Endometrial microvascular endothelial cells (primary cell): ENCODE results near the gene OXLD1. TPM values are rescaled to one million over a fixed set of nuclear protein-coding genes. Genes with fewer than 3 reads are reported as not detected.
"Not testable (repeated sequence)": the region's sequence is repeated elsewhere in the genome, so short reads cannot be mapped to it uniquely, and the experiment has no call there.

Experiments used
- in situ Hi-C: cut with HindIII; loops from 2 replicates; pipeline ENCODE4 v1.10.0; 2017; ENCODE audit warnings: low sequenced_read_pairs, low pct_unique_long_range_greater_than_20kb; ENCODE audit errors: inconsistent ontology term
- total RNA-seq: library from RNA; depleted of rRNA; stranded (reverse); fragments of >200 nt; gene quantifications from one replicate; pipeline ENCODE4 v1.2.3, GENCODE V29; 2015; ENCODE audit errors: inconsistent ontology term

OXLD1 gene
- total RNA-seq, 1 donor from 2014 or later: 38.9 TPM

DNA sequence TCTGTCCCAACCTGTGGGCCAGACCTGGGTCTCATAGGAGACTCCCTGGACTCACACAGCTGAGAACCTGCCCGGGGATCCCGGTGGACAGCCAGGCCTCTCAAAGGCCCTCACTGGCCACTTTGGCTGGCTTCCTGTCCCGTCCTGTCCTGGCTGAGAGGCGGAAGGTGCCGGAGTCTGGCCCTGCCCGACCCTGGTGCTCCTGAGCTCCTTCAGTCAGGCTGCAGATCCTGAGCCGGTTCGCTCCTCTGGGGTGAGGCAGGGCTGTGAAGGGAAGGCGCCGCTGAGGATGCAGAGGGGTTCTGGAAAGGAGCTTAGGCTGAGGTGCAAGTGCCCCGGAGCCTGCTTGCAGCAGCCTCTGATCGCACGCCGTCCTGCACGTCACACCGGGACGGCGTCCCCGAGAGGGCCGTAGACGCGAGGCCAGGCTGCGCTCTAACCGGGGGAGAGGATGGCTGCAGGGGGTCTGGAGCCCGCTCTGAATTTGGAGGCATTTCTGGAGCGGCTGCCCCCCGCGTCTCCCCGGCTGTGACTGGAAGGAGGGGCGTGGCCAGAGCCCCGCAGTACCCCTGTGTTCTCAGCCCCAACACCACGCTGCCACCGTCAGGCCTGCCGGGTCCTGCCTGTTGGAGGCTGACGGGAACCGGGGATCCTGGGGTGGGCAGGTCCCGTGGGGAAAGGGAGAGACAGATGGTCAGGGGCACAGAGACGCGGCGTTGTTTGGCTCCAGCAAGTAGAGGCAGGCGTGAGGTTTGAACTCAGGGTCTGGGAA, 21.6 kb upstream of the OXLD1 start:
- in situ Hi-C loops: no loop called here

- in situ Hi-C loops: no loop called here
Observed at GRCh38 chr17:81686614-81687013, 20.2 kb upstream of the OXLD1 start.

DNA sequence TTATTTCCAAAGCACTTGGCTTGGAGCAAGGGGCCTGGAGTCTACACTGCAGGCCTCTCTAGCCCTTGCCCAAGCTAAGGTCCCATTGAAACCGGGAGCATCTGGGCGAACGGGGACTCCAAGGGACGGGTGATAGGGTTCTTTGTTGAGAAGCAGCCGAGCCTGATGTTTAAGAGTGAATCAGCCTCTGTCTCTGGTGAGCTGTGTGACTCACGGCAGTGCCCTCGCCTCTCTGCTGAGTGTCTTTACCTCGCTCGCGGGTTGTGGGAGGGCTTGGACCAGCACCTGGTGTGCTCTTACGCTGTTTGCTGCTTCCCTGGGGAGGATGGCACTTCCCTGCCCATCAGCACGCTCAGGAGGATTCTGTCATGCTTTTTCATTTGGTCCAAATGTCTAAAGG, 18.7 kb upstream of the OXLD1 start:
- in situ Hi-C loops: no loop called here

GRCh38 chr17:81684442-81684911, 18.1 kb upstream of the OXLD1 start:
- in situ Hi-C loops: no loop called here

DNA sequence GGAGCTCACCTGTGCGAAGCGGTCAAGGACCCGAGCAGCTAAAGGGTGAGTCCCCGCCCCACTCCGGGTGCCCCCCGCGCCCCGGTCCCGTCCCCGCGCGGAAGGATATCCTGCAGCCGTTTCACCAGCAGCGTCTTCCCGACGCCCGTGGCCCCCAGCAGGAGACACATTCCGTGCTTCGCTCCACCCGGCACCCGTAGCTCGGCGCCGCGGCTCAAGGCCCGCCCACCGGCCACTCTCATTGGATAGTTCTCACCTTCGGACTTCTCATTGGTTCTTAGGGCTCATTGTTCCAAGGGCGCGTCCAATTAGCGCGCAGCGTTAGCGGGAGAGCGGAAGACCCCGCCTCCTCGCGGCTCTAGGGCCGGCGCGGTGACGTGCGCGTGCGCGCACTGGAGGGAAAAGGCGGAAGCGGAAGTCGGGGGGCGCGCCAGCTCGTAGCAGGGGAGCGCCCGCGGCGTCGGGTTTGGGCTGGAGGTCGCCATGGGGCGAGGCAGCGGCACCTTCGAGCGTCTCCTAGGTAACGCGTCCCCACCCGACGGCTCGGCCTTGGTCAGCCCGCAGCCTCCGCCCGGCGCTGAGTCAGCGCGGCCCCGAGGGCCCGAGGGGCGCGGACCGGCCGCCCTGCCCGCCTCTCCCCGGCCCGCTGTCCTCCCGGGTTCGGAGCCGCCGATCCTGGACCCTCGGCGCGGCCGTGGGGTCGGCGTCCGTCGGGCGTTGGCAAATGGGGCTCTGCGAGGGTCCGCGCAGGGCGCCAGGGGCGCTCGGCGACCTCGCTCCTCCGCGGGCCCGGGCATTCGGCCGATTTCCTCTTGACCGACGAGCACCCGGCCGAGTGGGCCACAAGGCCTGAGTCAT, 17.4 kb upstream of the OXLD1 start, which contains the start of the genes ARL16 and HGS:
Gene ARL16, minus strand, starts transcription at position 214 of the 858 bp plus-strand sequence. Its CDS starts 44 bp downstream, at position 170.
Gene HGS, plus strand, starts transcription at position 428 of the 858 bp plus-strand sequence. Its CDS starts 56 bp downstream, at position 484.
- in situ Hi-C loops: no loop called here

GRCh38 chr17:81683208-81683583, 16.8 kb upstream of the OXLD1 start:
- in situ Hi-C loops: no loop called here

DNA sequence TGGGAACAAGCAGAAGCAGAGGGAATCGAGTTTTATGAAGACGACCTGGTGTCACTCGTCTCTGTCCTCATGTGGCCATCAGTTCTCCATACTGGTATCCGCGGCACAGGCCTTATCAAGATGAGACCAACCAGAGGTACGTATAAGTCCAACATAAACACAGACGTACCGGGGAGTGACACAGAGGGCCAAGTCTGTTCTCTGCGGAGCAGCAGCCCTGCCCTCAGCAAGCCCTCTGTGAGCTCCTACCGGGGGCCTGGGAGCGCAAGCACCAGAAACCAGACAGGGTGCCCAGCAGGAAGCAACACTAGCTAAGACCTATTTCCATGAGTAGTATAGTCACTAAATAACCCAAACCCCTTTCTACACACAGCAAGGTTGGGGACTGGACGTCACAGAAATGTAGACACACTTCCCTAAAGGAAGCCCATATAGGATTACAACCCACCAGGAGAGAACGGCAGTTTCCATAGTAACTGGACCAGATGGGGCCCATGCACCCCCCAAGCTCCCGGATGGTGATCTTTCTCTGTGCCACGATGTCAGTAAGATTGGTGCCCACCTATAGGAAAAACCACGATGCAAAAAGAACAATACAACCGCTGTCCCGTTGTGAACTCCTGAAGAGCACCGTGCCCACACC, 16.3 kb upstream of the OXLD1 start:
- in situ Hi-C loops: no loop called here

- in situ Hi-C loops: no loop called here
Observed at GRCh38 chr17:81681672-81682071, 15.3 kb upstream of the OXLD1 start.

- in situ Hi-C loops: no loop called here
Observed at GRCh38 chr17:81680150-81680549, 13.7 kb upstream of the OXLD1 start.

DNA sequence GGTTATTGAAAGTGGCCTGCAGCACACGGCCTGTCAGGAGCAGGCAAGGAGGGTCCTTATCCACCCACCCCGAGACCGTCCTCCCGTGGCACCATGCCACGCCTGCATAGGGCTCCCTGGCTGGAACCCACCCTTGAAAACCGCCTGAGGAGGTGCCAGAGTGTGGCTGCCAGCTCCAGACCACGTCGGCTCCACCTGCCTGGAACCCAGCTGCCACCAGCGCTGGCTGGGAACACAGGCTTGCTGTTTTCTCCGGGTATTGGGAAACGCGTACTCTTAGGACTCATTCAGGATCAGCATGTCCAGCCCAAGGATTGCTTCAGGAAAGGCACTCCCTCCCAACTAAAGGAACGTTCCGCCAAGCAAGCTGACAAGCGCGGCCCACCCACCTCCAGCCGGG, 10.5 kb upstream of the OXLD1 start:
- in situ Hi-C loops: no loop called here

DNA sequence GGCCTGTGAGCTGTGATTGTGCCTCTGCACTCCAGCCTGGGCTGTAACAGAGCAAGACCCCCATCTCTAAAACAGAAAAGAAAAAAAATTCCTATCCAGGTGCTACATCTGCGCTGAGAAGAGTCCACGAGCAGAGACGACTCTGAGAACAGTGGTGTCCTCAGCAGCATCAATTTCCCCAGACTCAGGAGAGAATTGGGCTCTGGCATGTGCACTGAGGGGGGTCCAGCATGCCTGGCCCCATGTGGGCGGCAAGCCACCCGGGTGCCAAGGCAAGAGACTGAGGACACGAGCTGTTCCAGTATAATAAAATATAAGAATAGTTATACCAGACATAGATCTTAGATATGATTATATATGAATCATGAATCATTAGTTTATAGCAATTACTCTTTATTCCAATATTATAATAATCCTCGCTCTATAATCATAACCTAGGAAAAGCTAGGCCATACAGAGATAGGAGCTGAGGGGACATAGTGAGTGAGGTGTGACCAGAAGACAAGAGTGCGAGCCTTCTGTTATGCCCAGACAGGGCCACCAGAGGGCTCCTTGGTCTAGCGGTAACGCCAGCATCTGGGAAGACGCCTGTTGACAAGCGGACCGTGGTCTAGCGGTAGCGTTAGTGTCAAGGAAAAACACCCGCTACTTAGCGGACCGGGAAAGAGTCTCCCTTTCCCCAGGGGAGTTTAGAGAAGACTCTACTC, 9.3 kb upstream of the OXLD1 start:
- in situ Hi-C loops: not testable (repeated sequence)

GRCh38 chr17:81673561-81674258, 7.3 kb upstream of the OXLD1 start:
- in situ Hi-C loops: no loop called here

DNA sequence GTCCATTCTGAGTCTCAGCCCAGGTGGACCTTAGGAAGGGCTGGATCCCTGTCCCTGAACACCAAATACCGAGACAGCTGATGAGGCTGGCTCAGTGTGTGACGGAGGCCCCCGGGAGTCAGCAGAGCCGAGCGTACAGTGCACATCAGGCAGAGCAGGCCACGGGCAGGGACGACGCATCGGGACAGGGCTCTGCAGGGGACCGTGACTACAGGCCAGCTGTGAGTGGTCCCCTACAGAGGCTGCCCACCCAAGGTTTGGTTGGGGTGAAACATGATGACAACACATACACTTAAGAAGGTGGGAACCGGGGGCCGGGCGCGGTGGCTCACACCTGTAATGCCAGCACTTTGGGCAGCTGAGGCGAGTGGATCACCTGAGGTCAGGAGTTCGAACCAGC, 6.5 kb upstream of the OXLD1 start:
- in situ Hi-C loops: no loop called here

DNA sequence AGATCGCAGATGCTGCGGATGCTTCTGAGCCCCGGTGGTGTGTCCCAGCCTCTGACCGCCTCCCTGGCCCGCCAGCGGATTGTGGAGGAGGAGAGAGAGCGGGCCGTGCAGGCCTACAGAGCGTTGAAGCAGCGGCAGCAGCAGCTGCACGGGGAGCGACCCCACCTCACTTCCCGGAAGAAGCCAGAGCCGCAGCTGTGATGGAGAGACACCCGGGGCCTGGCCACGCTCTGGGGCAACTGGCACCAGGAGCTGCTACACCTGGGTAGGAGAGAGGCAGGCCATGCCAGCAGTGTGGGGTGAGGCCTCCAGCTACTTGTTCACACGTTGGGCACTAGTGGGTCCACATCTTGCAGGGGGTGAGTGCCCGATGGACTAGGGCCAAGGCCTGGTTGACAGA, 6.1 kb upstream of the OXLD1 start:
- in situ Hi-C loops: no loop called here

DNA sequence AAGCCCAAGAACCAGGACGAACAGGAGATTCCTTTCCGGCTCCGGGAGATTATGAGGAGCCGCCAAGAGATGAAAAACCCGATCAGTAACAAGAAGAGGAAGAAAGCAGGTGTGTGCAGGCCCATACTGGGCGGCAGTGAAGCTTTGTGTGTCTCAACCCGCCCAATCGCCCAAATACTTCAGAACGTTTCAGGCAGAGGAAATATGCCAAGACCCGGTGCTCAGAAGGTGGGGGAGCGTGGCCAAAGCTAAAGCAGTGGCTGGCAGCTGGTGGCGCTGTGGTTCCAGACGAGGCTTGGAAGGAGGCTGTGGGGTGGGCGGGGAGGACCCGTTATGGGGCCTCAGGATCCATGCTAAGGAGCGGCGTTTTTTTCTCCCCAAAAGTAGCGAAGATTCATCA, 1.3 kb upstream of the OXLD1 start:
- in situ Hi-C loops: no loop called here

- in situ Hi-C loops: no loop called here
Observed at GRCh38 chr17:81666092-81666341, 388 bp downstream of the OXLD1 start.

DNA sequence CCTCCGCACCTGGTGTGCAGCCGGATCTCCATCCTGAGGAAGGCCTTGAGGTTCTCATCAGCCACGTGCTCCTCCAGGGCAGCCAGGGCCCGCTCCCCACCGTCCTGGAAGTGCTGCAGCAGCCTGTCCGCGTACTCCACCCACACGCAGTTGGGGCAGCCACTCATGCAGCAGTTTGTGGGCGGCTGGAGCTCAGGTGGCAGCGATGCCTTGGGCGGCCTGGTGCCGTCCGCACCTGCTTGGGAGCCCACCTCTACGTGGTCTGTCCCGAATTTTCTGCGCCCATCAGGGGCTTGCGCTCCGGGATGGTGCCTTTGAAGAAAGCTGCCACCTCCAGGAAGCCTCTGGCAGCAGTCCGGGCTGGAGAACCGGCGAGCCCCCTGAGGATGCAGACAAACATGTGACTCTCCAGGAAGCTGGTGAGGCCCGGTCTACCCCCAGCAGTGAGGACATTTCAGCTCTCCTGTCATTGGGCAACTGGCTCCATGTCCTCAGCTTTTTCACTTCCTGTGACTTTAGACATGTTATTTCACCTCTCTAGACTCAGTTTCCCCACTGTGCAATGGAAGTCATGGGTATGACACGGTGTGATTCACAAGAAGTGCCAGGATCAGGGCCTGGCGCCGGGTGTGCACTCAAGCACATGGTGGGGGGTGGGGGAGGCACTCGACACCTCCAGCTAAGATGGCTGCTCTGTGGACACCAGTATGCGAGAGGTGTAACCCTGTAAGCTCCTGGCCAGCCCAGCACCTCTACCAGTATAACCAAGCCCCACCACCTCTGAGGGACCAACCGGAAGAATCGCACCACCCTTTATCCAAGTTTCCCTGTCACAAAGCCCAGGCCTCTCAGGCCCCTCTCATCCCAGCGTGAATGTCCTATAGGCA, 957 bp downstream of the OXLD1 start:
- in situ Hi-C loops: no loop called here

DNA sequence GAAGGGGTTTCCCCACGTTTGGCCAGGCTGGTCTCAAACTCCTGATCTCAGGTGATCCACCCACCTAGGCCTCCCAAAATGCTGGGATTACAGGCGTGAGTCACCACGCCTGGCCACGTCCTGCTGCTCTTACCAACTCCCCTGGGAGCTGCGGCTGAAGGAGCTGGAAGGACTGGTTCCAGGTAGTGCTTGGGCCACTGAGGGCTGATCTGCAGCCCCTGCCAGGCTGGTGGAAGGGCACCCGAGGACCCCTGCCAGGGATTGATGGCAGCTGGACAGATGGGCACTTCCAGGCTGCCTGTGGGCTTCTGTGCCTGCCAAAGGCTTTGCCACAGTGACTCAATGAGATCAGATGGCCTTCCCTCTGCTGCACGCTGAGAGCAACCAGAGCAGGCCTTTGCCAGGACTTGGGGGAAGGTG, 2.3 kb downstream of the OXLD1 start:
- in situ Hi-C loops: no loop called here
